Kidney tubule cell (primary cell): ENCODE data around the gene KLF11.
"Not testable (repeated sequence)": the region's sequence is repeated elsewhere in the genome, so short reads cannot be mapped to it uniquely, and the experiment has no call there.

Source experiments
- DNase-seq: peaks from one replicate; pipeline ENCODE4 v3.0.0-alpha.2; 2018; ENCODE audit warnings: low spot score

Gene KLF11

GRCh38 chr2:10026940-10027569, 16.3 kb upstream of the KLF11 start:
- no peak for DNase-seq

- no peak for DNase-seq
Observed at GRCh38 chr2:10027660-10028330, 15.6 kb upstream of the KLF11 start.

GRCh38 chr2:10028407-10028987, 14.9 kb upstream of the KLF11 start:
- DNase-seq: no peak

GRCh38 chr2:10028988-10029874, 14.1 kb upstream of the KLF11 start:
- no peak for DNase-seq

GRCh38 chr2:10029875-10030223, 13.5 kb upstream of the KLF11 start:
- no peak for DNase-seq

GRCh38 chr2:10030311-10030736, 13.0 kb upstream of the KLF11 start:
- DNase-seq: no peak

- not testable (repeated sequence) for DNase-seq
Observed at GRCh38 chr2:10030798-10031197, 12.6 kb upstream of the KLF11 start.

- no peak for DNase-seq
Observed at GRCh38 chr2:10031886-10032745, 11.2 kb upstream of the KLF11 start.

- DNase-seq: no peak
Observed at GRCh38 chr2:10032746-10033105, 10.6 kb upstream of the KLF11 start.

- no peak for DNase-seq
Observed at GRCh38 chr2:10033251-10034006, 9.9 kb upstream of the KLF11 start.

GRCh38 chr2:10034333-10035052, 8.9 kb upstream of the KLF11 start:
- no peak for DNase-seq

GRCh38 chr2:10035053-10035422, 8.3 kb upstream of the KLF11 start:
- no peak for DNase-seq

GRCh38 chr2:10035633-10036032, 7.7 kb upstream of the KLF11 start:
- no peak for DNase-seq

GRCh38 chr2:10036095-10036884, 7.1 kb upstream of the KLF11 start:
- DNase-seq: peak; percentile 97

- no peak for DNase-seq
Observed at GRCh38 chr2:10038123-10038522, 5.2 kb upstream of the KLF11 start.

- peak; percentile 33 for DNase-seq
Observed at GRCh38 chr2:10038716-10039115, 4.6 kb upstream of the KLF11 start.

- DNase-seq: no peak
Observed at GRCh38 chr2:10039658-10040410, 3.5 kb upstream of the KLF11 start.

GRCh38 chr2:10041711-10042110, 1.6 kb upstream of the KLF11 start:
- DNase-seq: no peak
